NCI-H2029 (cell line): ENCODE measurements around the gene OTOF.
A peak's percentile ranks its signal among the peaks of the same experiment; 100 is the strongest.

Experiments
- DNase-seq: peaks from one replicate; lab custom pipeline; 2025; lab: John Stamatoyannopoulos, UW

The OTOF gene

GRCh38 chr2:26449278-26450030 is 28.5 kb downstream of the OTOF start:
- DNase-seq = no peak

DNA sequence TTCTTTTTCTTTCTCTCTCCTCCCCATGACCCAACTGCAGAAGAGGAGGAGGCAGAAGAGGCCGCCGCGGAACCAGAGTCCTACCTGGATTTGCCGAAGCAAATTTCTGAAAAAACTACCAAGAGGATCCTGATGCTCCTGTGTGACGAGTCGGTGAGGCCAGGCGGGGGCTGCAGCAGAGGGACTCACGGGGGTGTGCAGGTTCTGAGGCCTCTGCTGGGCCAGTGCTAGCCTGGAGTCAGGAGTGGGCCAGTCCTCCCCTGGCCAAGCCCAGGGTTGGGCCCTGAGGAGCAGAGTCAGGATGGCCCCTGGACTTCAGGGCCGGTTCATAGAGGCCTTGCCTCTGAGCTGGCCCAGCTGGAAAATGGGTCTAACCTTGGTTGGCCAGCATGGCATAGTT is 29.3 kb downstream of the OTOF start:
- no peak for DNase-seq

- DNase-seq = no peak
These were observed 33.7 kb downstream of the OTOF start for GRCh38 chr2:26444236-26444635.

GRCh38 chr2:26442707-26443106 is 35.2 kb downstream of the OTOF start:
- DNase-seq = no peak

DNA sequence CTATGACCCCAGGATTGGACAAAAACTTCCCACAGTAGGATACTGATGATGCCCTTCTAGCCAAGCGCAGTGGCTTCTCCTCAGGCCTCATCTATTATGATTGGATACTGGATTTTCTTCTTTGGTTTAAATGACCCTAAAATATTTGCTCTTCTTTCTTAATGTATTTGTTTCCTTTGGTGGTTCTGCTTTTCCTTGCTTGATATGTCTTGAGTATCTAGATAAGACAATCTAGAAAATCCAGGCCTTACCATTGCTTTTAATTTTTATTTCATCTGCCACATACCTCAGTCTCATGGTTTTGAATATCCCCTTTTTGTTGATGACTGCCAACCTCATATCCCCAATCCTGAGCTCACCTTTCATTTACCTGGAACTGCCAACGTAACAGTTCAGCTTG is 35.6 kb downstream of the OTOF start:
- DNase-seq = no peak

- DNase-seq = no peak
These were observed 39.0 kb downstream of the OTOF start for GRCh38 chr2:26438926-26439325.

- DNase-seq = no peak
These were observed 39.4 kb downstream of the OTOF start for GRCh38 chr2:26438526-26438925.

GRCh38 chr2:26435106-26435505 is 42.8 kb downstream of the OTOF start:
- no peak for DNase-seq

DNA sequence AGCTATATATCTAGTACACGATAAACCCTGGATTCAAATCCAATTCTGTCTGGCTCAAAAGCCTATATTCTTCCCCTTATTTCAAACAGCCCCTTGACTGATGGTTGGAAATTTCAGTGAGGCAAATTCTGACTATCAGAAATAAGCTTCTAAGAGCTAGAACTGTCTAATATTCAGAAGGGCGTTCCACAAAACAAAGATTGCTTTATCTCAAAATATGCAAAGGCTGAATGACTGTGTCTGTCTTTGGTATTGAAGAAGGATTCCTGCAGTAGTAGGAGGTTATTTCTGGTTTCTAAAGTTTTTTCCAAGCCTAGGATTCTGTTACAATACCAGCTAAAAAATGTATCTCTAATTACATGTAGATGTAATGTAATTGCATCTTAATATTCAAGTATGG is 45.1 kb downstream of the OTOF start:
- no peak for DNase-seq

GRCh38 chr2:26432363-26432762 is 45.6 kb downstream of the OTOF start:
- DNase-seq = no peak

DNA sequence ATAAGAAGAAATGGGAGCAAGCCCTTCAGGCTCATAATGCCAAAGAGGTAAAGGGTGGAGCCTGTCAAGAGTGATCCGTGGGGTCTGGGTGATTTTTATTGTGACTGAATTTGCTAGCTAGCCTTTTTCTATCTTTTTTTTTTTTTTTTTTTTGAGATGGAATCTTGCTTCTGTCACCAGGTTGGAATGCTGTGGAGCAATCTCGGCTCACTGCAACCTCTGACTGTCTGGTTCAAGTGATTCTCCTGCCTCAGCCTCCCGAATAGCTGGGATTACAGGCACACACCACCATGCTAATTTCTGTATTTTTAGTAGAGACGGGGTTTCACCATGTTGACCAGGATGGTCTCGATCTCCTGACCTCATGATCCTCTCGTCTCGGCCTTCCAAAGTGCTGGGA is 47.1 kb downstream of the OTOF start:
- DNase-seq = no peak

DNA sequence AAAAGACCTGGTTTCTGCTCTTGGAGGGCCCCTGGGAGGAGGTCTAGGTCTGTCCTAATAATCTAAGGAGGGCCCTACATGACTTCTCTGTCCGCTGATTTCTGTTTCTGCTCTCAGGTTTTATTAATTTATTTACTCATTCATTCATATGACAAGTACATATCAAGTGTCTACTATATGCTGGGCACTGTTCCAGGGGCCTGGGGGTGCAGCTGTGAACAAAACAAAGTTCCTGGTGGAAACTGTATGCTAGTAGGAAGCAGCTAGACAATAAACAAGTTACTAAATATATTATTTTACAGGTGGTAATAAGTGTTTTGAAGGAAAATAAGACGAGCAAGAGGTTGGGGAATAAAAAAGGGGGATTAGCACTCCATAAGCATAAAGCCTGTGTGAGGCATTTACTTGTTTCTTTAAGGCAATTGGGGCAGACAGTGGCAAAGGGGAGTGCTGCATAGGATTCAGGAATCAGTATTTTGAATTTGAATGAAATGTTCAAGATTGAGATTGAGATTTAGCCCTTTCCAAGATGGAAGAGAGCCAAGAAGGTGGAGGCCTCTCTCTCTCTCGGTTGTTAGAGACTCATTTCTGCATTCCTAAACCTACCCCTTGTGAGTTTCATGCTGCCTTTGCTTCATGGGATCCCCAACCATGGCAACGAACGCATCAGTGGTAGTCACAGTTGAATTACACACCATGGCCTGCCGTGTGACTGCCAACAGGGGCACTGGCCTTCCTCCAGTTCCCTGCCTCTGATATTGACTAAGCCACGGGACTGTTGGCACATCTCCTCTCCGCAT is 47.9 kb downstream of the OTOF start:
- peak; percentile 71 for DNase-seq

GRCh38 chr2:26428846-26429245 is 49.1 kb downstream of the OTOF start:
- no peak for DNase-seq

DNA sequence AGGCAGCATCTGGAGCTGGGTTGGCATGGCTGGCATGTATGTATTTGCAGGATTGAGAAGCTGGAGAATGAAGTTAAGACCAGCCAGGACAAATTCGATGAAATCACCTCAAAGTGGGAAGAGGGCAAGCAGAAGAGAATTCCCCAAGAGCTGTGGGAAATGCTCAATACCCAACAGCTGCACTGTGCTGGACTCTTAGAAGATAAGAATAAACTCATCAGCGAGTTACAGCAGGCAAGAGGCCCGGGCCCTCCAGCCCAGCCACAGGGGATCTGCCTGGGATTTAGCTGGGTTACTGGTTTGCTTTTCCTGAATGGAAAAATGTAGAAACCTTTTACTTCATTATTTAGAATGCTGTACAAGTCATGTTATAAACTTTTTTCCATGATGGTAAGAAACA is 53.7 kb downstream of the OTOF start:
- no peak for DNase-seq

DNA sequence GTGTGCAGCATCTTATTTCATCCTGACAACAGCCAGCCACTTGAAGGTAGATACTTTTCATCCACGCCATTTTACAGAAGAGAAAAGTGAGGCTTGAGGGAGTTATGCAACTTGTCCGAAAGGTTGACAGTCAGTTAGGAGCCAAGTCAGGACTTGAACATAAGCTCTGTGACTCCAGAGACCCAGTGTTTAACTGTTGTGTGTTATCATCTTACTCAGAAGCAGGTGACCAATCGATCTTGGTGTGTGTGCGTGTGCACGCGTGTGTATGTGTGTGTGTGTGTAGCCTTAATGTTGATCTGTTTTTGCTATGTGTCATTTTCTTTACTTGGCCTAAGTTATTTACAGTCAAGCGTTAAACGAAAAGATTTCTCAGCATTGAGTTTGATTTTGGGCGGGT is 54.2 kb downstream of the OTOF start:
- no peak for DNase-seq

GRCh38 chr2:26422947-26423629 is 54.8 kb downstream of the OTOF start:
- DNase-seq = no peak

GRCh38 chr2:26421961-26422360 is 56.0 kb downstream of the OTOF start:
- no peak for DNase-seq

- DNase-seq = no peak
These were observed 63.6 kb downstream of the OTOF start for GRCh38 chr2:26414311-26414710.

GRCh38 chr2:26412091-26412673 is 65.7 kb downstream of the OTOF start:
- DNase-seq = no peak

GRCh38 chr2:26411419-26411818 is 66.5 kb downstream of the OTOF start:
- no peak for DNase-seq

- no peak for DNase-seq
These were observed 67.1 kb downstream of the OTOF start for GRCh38 chr2:26410764-26411243.

DNA sequence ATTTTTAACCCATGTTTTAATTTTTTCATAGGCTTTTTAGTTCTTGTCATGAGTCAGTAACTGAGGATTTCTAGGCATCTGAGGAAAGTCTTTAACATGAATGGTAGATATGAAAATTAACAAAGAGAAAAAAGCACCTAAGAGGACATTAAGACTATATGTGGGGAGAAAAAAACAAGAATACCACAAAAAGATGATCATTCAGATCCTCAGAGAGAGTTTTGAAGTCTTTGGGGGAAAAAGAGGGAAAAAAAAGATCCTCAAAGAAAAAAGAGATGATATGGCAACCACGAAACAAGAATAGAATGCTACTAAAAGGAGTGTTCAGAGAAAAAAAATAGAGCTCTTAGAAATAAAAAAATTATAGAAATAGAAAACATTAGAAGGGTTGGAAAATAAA is 68.1 kb downstream of the OTOF start:
- DNase-seq = no peak
